CD4-positive, alpha-beta T cell (primary cell): ENCODE data around the gene HLA-F. TPM values are rescaled to one million over a fixed set of nuclear protein-coding genes. Genes with fewer than 3 reads are reported as not detected.

ENCODE experiments used
- ATAC-seq: fragments of 200-7000 bp; cut with Tn5 transposase; one replicate; pipeline ENCODE4 v1.10.0; 2022; ENCODE audit warnings: mild to moderate bottlenecking; ENCODE audit not compliant: poor library complexity
- CTCF ChIA-PET: fragments of 350-600 bp; sonication (Branson Sonifier 250); formaldehyde crosslinking; loops from one replicate; lab custom pipeline; 2021; ENCODE audit warnings: antibody characterized with exemption, inconsistent platforms; lab: Charles Lee
- POLR2A ChIA-PET: fragments of 350-600 bp; sonication (Branson Sonifier 250); formaldehyde crosslinking; loops from one replicate; lab custom pipeline; 2021; ENCODE audit warnings: antibody characterized with exemption, inconsistent platforms; lab: Charles Lee
- DNase-seq, 14 experiments: peaks; one replicate each; pipeline ENCODE4 v3.0.0-alpha.2; 2013 to 2020; ENCODE audit warnings: mixed read lengths in 2 of 14
- H3K27ac ChIP-seq, 2 donors: one replicate each; pipeline versions ENCODE4 v1.5.1 to v1.7.0; 2013; ENCODE audit warnings: low read length in 2 of 2, low read depth in 1 of 2, mild to moderate bottlenecking in 1 of 2
- H3K27me3 ChIP-seq, 2 experiments: 1 replicate in 1 of 2; 2 replicates in 1 of 2; pipeline versions ENCODE4 v1.6.1 to v1.7.0; 2013; ENCODE audit warnings: low read length in 2 of 2, control low read depth in 1 of 2, mild to moderate bottlenecking in 1 of 2, moderate library complexity in 1 of 2; ENCODE audit not compliant: insufficient read depth in 2 of 2, control insufficient read depth in 1 of 2
- H3K36me3 ChIP-seq: one replicate; pipeline ENCODE4 v1.6.1; 2013; ENCODE audit warnings: low read length, control low read depth; ENCODE audit not compliant: insufficient read depth
- H3K4me1 ChIP-seq: one replicate; pipeline ENCODE4 v1.6.1; 2013; ENCODE audit warnings: low read length, control low read depth; ENCODE audit not compliant: insufficient read depth
- H3K4me3 ChIP-seq: one replicate; pipeline ENCODE4 v1.5.1; 2013; ENCODE audit warnings: mild to moderate bottlenecking, low read length, moderate library complexity
- H3K9me3 ChIP-seq, 2 experiments: 1 replicate in 1 of 2; 2 replicates in 1 of 2; pipeline versions ENCODE4 v1.6.1 to v1.7.0; 2013; ENCODE audit warnings: low read length in 2 of 2, mild to moderate bottlenecking in 2 of 2, control low read depth in 1 of 2, moderate library complexity in 1 of 2; ENCODE audit not compliant: control insufficient read depth in 1 of 2, insufficient read depth in 1 of 2
- H3K27ac Mint-ChIP-seq: one replicate; pipeline ENCODE4 v1.8.0; 2020; ENCODE audit warnings: mixed read lengths
- H3K27me3 Mint-ChIP-seq: one replicate; pipeline ENCODE4 v1.8.0; 2021; ENCODE audit warnings: mixed read lengths
- H3K36me3 Mint-ChIP-seq: one replicate; pipeline ENCODE4 v1.8.0; 2021; ENCODE audit warnings: low read depth, mixed read lengths
- H3K4me1 Mint-ChIP-seq: one replicate; pipeline ENCODE4 v1.8.0; 2021; ENCODE audit warnings: low read depth, mixed read lengths
- H3K4me3 Mint-ChIP-seq: one replicate; pipeline ENCODE4 v1.8.0; 2020; ENCODE audit warnings: mild to moderate bottlenecking, mixed read lengths
- H3K9me3 Mint-ChIP-seq: one replicate; pipeline ENCODE4 v1.8.0; 2020; ENCODE audit warnings: mixed read lengths
- CTCF ChIP-seq: fragments of 200-600 bp; IDR thresholded peaks from one replicate; pipeline ENCODE4 v1.8.0; 2022; ENCODE audit warnings: antibody characterized with exemption, mild to moderate bottlenecking
- intact Hi-C, 2 experiments: fragments of 100-400 bp; cut with DNase I in 1 of 2; cut with micrococcal nuclease in 1 of 2; formaldehyde crosslinking; loops; one replicate each; pipeline versions ENCODE4 v1.15.1 to v1.9.0; 2023 to 2025; cut with DNase I, micrococcal nuclease
- total RNA-seq, 174 experiments: library from RNA in 2 of 174; stranded (reverse) in 2 of 174; gene quantifications; one replicate each; pipeline ENCODE4 v1.2.3 and lab custom pipeline; 2021 to 2026

Gene HLA-F
- total RNA-seq, 2 experiments from 2014 or later: 560 TPM

DNA sequence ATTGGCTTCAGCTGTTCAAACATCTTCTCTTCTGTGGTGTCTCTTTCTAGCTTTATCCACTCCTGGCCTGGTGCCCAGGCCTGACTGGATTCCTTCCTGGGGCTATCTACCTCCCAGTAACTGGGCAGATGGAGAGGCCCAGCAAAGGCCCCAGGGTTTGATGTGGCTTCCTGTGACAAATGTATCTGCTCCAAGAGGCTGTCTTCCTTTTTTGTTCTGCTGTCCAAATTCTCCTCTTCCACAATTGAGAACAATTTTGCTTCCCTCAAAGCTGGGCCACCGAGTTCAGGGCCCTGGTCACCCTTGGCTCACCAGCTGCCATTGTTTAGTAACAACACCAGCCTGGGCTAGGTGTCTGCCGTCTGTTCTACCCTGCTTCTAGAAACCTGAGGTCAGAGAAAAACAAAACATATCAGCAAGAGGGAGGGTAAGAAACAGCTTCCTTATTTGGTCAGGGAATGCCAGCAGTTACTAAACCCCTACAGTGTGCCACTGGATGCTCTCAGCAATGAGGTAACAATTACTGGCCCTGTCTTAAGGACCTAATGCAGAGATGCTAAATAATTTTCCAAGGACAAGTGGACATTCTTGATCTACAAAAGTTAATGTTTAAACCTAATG, 46.1 kb upstream of the HLA-F start:
- peaks cover 0 to 9% of the 10 kb centered on the region in 2 experiments for H3K9me3 ChIP-seq
- intact Hi-C loops: no loop called here
- Mint-ChIP-seq H3K4me1 (peaks cover 5% of the 10 kb centered on the region), H3K36me3 (no peaks in the 10 kb centered on the region), H3K9me3 (no peaks in the 10 kb centered on the region), H3K4me3 (no peak overlapping the region), H3K27ac (no peak overlapping the region), H3K27me3 (peaks cover 20% of the 10 kb centered on the region)
- ATAC-seq (no peak), DNase-seq (no peak)
- no peak overlapping the region for H3K4me3 ChIP-seq
- ChIA-PET POLR2A (no interaction called here), CTCF (interaction anchor here (0.7 to 1.2 kb wide), 4 partner anchors 11 to 27 kb away, joined by 3 to 5 read pairs (median 3); no protein-coding TSS in a partner anchor)
- peaks cover 0 to 7% of the 10 kb centered on the region in 2 experiments for H3K27me3 ChIP-seq
- no peak for TF ChIP-seq CTCF
- H3K27ac ChIP-seq: no peak overlapping the region
- peaks cover 15% of the 10 kb centered on the region for H3K4me1 ChIP-seq
- no peaks in the 10 kb centered on the region for H3K36me3 ChIP-seq

DNA sequence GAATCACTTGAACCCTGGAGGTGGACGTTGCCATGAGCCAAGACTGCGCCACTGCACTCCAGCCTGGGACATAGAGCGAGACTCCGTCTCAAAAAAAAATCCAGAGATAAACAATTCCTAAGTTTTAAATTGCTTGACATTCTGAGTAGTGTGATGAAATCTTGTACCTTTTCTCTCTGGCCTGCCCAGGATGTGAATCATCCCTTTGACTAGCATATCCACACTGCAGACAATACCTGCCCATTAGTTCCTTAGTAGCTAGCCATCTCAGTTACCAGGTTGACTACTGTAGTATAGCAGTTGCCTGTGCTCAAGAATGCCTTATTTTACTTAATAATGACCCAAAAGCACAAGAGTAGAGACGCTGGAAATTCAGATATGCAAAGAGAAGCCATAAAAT, 45.1 kb upstream of the HLA-F start:
- CTCF ChIA-PET: interaction anchor here (0.9 to 1.2 kb wide), 2 partner anchors 25 to 28 kb away, joined by 3 read pairs; no protein-coding TSS in a partner anchor
- H3K27ac ChIP-seq: no peak overlapping the region
- peaks cover 15% of the 10 kb centered on the region for H3K4me1 ChIP-seq
- no peak for TF ChIP-seq CTCF
- peaks cover 0 to 2% of the 10 kb centered on the region in 2 experiments for H3K27me3 ChIP-seq
- H3K9me3 Mint-ChIP-seq: no peaks in the 10 kb centered on the region
- H3K9me3 ChIP-seq: peaks cover 0 to 9% of the 10 kb centered on the region in 2 experiments
- intact Hi-C loops: no loop called here
- peaks cover 16% of the 10 kb centered on the region for H3K27me3 Mint-ChIP-seq
- POLR2A ChIA-PET: no interaction called here
- ATAC-seq: no peak
- H3K36me3 ChIP-seq: no peaks in the 10 kb centered on the region
- no peak overlapping the region for H3K27ac Mint-ChIP-seq
- no peak for DNase-seq
- peaks cover 5% of the 10 kb centered on the region for H3K4me1 Mint-ChIP-seq
- no peaks in the 10 kb centered on the region for H3K36me3 Mint-ChIP-seq
- no peak overlapping the region for H3K4me3 Mint-ChIP-seq
- H3K4me3 ChIP-seq: no peak overlapping the region

DNA sequence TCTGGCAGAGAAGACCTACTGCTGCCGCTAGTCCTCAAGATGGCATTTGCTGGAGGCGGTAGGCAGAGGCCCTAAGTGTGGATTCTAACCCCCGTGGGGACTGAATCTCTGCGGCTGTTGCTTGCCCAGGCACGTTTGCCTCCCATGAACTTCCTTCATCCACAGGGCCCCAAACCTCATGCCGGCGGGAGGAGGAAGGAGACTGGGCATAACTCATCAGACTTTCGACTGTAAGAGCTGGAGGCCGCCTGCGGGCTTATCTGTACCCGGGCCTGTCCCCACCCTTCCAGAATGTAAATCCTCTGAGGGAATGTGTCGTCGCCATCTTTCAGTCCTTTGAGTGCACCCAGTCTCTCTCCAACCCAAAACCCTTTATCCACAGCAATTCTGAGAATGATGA, 43.3 kb upstream of the HLA-F start:
- Histone ChIP-seq H3K9me3 (peaks cover 0 to 9% of the 10 kb centered on the region in 2 experiments), H3K36me3 (no peaks in the 10 kb centered on the region), H3K27ac (no peak overlapping the region), H3K4me1 (peaks cover 15% of the 10 kb centered on the region), H3K27me3 (no peaks in the 10 kb centered on the region), H3K4me3 (no peak overlapping the region)
- no peak overlapping the region for H3K27ac Mint-ChIP-seq
- POLR2A ChIA-PET: no interaction called here
- ATAC-seq: no peak
- CTCF ChIA-PET: no interaction called here
- H3K27me3 Mint-ChIP-seq: peaks cover 16% of the 10 kb centered on the region
- DNase-seq: no peak
- H3K36me3 Mint-ChIP-seq: no peaks in the 10 kb centered on the region
- no peaks in the 10 kb centered on the region for H3K9me3 Mint-ChIP-seq
- TF ChIP-seq CTCF: no peak
- peaks cover 9% of the 10 kb centered on the region for H3K4me1 Mint-ChIP-seq
- intact Hi-C loops: no loop called here
- H3K4me3 Mint-ChIP-seq: no peak overlapping the region
